HL-60 (cell line): Measurements from ENCODE around the gene C22orf39.

Source experiments
- DNase-seq, 2 experiments: peaks; one replicate each; pipeline ENCODE4 v3.0.0-alpha.2; 2010 to 2020; ENCODE audit warnings: low read depth in 1 of 2, low spot score in 1 of 2
- H3K27ac ChIP-seq: fragments of 250-450 bp; sonication (Bioruptor Pico); replicated peaks from 2 replicates; pipeline ENCODE4 v1.5.1; 2020; ENCODE audit warnings: mild to moderate bottlenecking, moderate library complexity
- H3K27me3 ChIP-seq: fragments of 250-450 bp; sonication (Bioruptor Pico); 2 replicates; pipeline ENCODE4 v1.5.1; 2021; ENCODE audit warnings: mild to moderate bottlenecking, moderate library complexity; ENCODE audit not compliant: insufficient read depth, poor library complexity, severe bottlenecking
- H3K4me3 ChIP-seq: replicated peaks from 2 replicates; pipeline ENCODE4 v1.5.1; 2011; ENCODE audit warnings: mild to moderate bottlenecking, control low read depth, low read length; ENCODE audit not compliant: insufficient read depth
- GABPA ChIP-seq: IDR thresholded peaks from 2 replicates; pipeline ENCODE4 v1.6.1; 2012; ENCODE audit warnings: low read depth
- POLR2AphosphoS5 ChIP-seq: IDR thresholded peaks from 2 replicates; pipeline ENCODE4 v1.6.1; 2012; ENCODE audit warnings: low read depth
- SPI1 ChIP-seq: IDR thresholded peaks from 2 replicates; pipeline ENCODE4 v1.6.1; 2012; ENCODE audit warnings: low read depth, mild to moderate bottlenecking, borderline replicate concordance
- TF ChIP-seq, protein P1 (sequence below): IDR thresholded peaks from 2 replicates; pipeline ENCODE4 v1.6.1; 2012; ENCODE audit warnings: low read depth; ENCODE audit not compliant: insufficient replicate concordance
- TF ChIP-seq, protein P2 (sequence below): IDR thresholded peaks from one replicate; pipeline ENCODE4 v1.5.1; 2011; ENCODE audit warnings: low read length, control low read depth, inconsistent platforms; ENCODE audit not compliant: insufficient read depth

C22orf39 gene

DNA sequence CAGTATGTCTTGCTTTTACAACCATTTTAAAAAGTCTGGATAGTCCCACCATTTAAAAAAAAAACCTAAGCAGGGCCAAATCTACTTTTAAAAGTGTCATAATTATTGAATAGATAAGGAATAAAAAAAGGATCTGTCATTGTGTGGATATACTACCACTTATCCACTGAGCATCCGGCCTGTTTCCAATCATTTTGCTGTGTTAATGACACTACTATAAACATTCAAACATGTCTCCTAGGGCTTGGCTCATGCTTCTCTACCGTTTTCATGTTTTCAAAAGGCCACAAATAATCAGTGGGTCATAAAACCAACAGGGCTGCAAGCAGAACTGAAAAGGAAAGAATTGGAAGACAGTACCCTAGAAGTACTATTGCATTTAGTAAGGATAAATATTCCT is 12.5 kb upstream of the C22orf39 start:
- TF ChIP-seq SPI1: no peak
- no peak for TF ChIP-seq GABPA
- TF ChIP-seq POLR2AphosphoS5: no peak
- TF ChIP-seq, protein P1, sequence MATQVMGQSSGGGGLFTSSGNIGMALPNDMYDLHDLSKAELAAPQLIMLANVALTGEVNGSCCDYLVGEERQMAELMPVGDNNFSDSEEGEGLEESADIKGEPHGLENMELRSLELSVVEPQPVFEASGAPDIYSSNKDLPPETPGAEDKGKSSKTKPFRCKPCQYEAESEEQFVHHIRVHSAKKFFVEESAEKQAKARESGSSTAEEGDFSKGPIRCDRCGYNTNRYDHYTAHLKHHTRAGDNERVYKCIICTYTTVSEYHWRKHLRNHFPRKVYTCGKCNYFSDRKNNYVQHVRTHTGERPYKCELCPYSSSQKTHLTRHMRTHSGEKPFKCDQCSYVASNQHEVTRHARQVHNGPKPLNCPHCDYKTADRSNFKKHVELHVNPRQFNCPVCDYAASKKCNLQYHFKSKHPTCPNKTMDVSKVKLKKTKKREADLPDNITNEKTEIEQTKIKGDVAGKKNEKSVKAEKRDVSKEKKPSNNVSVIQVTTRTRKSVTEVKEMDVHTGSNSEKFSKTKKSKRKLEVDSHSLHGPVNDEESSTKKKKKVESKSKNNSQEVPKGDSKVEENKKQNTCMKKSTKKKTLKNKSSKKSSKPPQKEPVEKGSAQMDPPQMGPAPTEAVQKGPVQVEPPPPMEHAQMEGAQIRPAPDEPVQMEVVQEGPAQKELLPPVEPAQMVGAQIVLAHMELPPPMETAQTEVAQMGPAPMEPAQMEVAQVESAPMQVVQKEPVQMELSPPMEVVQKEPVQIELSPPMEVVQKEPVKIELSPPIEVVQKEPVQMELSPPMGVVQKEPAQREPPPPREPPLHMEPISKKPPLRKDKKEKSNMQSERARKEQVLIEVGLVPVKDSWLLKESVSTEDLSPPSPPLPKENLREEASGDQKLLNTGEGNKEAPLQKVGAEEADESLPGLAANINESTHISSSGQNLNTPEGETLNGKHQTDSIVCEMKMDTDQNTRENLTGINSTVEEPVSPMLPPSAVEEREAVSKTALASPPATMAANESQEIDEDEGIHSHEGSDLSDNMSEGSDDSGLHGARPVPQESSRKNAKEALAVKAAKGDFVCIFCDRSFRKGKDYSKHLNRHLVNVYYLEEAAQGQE: no peak
- TF ChIP-seq, protein P2, sequence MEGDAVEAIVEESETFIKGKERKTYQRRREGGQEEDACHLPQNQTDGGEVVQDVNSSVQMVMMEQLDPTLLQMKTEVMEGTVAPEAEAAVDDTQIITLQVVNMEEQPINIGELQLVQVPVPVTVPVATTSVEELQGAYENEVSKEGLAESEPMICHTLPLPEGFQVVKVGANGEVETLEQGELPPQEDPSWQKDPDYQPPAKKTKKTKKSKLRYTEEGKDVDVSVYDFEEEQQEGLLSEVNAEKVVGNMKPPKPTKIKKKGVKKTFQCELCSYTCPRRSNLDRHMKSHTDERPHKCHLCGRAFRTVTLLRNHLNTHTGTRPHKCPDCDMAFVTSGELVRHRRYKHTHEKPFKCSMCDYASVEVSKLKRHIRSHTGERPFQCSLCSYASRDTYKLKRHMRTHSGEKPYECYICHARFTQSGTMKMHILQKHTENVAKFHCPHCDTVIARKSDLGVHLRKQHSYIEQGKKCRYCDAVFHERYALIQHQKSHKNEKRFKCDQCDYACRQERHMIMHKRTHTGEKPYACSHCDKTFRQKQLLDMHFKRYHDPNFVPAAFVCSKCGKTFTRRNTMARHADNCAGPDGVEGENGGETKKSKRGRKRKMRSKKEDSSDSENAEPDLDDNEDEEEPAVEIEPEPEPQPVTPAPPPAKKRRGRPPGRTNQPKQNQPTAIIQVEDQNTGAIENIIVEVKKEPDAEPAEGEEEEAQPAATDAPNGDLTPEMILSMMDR: no peak
- Histone ChIP-seq H3K4me3 (no peak overlapping the region), H3K27me3 (no peaks in the 10 kb centered on the region), H3K27ac (no peak overlapping the region)
- no peak for DNase-seq

DNA sequence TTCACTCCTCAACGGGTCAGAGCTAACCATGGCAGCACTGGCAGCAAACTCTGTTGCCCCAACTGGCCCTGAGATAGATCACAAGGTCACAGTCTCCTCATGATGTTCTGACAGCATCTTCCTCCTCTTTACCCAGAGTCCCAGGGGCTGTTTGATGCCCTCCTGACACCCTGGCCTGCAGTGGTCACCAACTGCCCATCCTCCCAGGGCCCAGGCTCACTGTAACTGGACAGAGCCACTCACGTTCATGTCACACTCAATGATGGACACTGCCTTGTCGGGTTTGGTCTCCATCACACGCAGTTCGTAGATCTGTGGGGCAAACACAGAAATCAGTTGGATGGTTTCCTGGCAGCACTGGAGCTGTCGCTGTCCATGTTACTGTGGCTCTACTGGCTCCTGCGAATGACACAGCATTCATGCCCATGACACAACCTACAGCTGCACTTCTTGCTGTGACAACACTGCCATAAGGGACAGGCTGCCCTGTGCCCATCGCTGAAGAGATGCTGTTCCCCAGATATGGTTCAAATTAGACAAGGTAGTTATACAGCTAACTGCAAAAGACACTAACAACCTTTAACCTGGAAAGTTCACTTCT is 10.4 kb upstream of the C22orf39 start:
- no peaks in the 10 kb centered on the region for H3K27me3 ChIP-seq
- H3K4me3 ChIP-seq: no peak overlapping the region
- TF ChIP-seq, protein P1: no peak
- no peak for TF ChIP-seq SPI1
- TF ChIP-seq, protein P2: no peak
- no peak for TF ChIP-seq GABPA
- no peak for TF ChIP-seq POLR2AphosphoS5
- no peak for DNase-seq
- no peak overlapping the region for H3K27ac ChIP-seq

DNA sequence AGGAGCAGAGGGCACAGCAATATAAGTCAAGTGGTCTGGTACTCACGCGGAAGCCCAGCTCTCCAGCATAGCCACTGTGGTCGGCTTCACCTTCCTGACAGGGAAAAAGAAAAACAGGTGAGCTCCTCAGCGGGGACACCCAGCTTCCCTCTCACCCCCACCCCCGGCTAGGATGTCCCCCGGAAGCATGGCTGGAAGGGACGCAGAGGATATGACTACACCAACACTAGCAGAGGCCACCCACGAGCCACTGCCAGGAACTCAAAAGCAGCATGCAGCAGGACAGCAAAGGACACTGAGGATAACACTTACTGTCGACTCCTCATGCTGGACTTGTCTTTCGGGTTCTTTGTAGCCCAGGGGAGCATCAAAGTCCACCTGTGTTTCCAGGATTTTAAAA is 9.0 kb upstream of the C22orf39 start:
- Histone ChIP-seq H3K27ac (no peak overlapping the region), H3K4me3 (no peak overlapping the region), H3K27me3 (no peaks in the 10 kb centered on the region)
- no peak for DNase-seq
- TF ChIP-seq SPI1 (no peak), GABPA (no peak), POLR2AphosphoS5 (no peak)
- TF ChIP-seq, protein P1: no peak
- TF ChIP-seq, protein P2: no peak
